Endodermal cell (in vitro differentiated cells): ENCODE data around the gene SLC31A1. TPM values are rescaled to one million over a fixed set of nuclear protein-coding genes. Genes with fewer than 3 reads are reported as not detected.

ENCODE experiments used
- DNase-seq: peaks from one replicate; pipeline ENCODE4 v3.0.0-alpha.2; 2017
- H3K27ac ChIP-seq: 2 replicates; pipeline ENCODE4 v1.5.1; 2013; ENCODE audit warnings: mild to moderate bottlenecking, low read depth, low read length, moderate library complexity
- H3K27me3 ChIP-seq: 2 replicates; pipeline ENCODE4 v1.6.1; 2013; ENCODE audit warnings: mild to moderate bottlenecking, low read length, moderate library complexity; ENCODE audit not compliant: insufficient read depth, control insufficient read depth, poor library complexity, severe bottlenecking
- H3K36me3 ChIP-seq: 2 replicates; pipeline ENCODE4 v1.7.0; 2013; ENCODE audit warnings: mild to moderate bottlenecking, low read length, moderate library complexity; ENCODE audit not compliant: control insufficient read depth, insufficient read depth
- H3K4me1 ChIP-seq: one replicate; pipeline ENCODE4 v1.7.0; 2013; ENCODE audit warnings: low read length; ENCODE audit not compliant: control insufficient read depth, insufficient read depth
- H3K4me3 ChIP-seq: 2 replicates; pipeline ENCODE4 v1.5.1; 2013; ENCODE audit warnings: mild to moderate bottlenecking, low read length, moderate library complexity
- H3K9ac ChIP-seq: 2 replicates; pipeline ENCODE4 v1.6.1; 2013; ENCODE audit warnings: mild to moderate bottlenecking, low read length, moderate library complexity; ENCODE audit not compliant: poor library complexity, severe bottlenecking; ENCODE audit errors: extremely low read depth
- H3K9me3 ChIP-seq: 2 replicates; pipeline ENCODE4 v1.6.1; 2013; ENCODE audit warnings: mild to moderate bottlenecking, low read length, moderate library complexity; ENCODE audit not compliant: control insufficient read depth
- H3K27ac Mint-ChIP-seq: 2 replicates; pipeline ENCODE4 v1.8.0; 2020; ENCODE audit warnings: mixed read lengths
- H3K27me3 Mint-ChIP-seq: 2 replicates; pipeline ENCODE4 v1.8.0; 2021; ENCODE audit warnings: mild to moderate bottlenecking, mixed read lengths; ENCODE audit not compliant: insufficient read depth
- H3K36me3 Mint-ChIP-seq: 2 replicates; pipeline ENCODE4 v1.8.0; 2020; ENCODE audit warnings: low read depth, mixed read lengths
- H3K4me1 Mint-ChIP-seq: 2 replicates; pipeline ENCODE4 v1.8.0; 2020; ENCODE audit warnings: mixed read lengths
- H3K4me3 Mint-ChIP-seq: 2 replicates; pipeline ENCODE4 v1.8.0; 2020; ENCODE audit warnings: mild to moderate bottlenecking, moderate library complexity, mixed read lengths
- H3K9me3 Mint-ChIP-seq: 2 replicates; pipeline ENCODE4 v1.8.0; 2020; ENCODE audit warnings: mild to moderate bottlenecking, mixed read lengths
- CTCF ChIP-seq: fragments of 200-600 bp; sonication (generic); conservative IDR thresholded peaks from 2 replicates; pipeline ENCODE4 v1.5.0; 2021; ENCODE audit warnings: antibody characterized with exemption, mild to moderate bottlenecking
- WGBS, 2 experiments: methylation state at CpG; one replicate each; pipeline versions ENCODE4 v1.1.5 to v1.1.7; 2013; ENCODE audit warnings: missing lambda C conversion rate in 2 of 2, mixed read lengths in 1 of 2; ENCODE audit not compliant: insufficient coverage in 1 of 2, insufficient read length in 1 of 2; 5-methylcytosine and 5-hydroxymethylcytosine counted together
- total RNA-seq, 2 donors: library from RNA; stranded (reverse); fragmentation: NEBNext Ultra II Directional in 1 of 2; extraction: Animal tissue kit (Norgen Biotek cat#: 25700) in 1 of 2; gene quantifications; 2 replicates in 1 of 2; 3 replicates in 1 of 2; pipeline ENCODE4 v1.2.1, GENCODE V29; 2021

SLC31A1 gene
- total RNA-seq, 2 donors from 2014 or later = 29.1 to 32.4 TPM

GRCh38 chr9:113223963-113224362, 2.6 kb downstream of the SLC31A1 start:
- Mint-ChIP-seq H3K4me1 (peaks cover 24% of the 10 kb centered on the region), H3K27ac (no peak overlapping the region), H3K36me3 (no peaks in the 10 kb centered on the region), H3K27me3 (no peaks in the 10 kb centered on the region), H3K9me3 (no peaks in the 10 kb centered on the region), H3K4me3 (no peak overlapping the region)
- no peak for DNase-seq
- H3K4me3 ChIP-seq = no peak overlapping the region
- no peaks in the 10 kb centered on the region for H3K27me3 ChIP-seq
- TF ChIP-seq CTCF = no peak
- H3K4me1 ChIP-seq = peaks cover 4% of the 10 kb centered on the region
- no peaks in the 10 kb centered on the region for H3K9me3 ChIP-seq
- 86 to 100% methylated on average over 1 to 2 of the region's 2 CpGs for WGBS, 2 experiments
- H3K36me3 ChIP-seq = peaks cover 9% of the 10 kb centered on the region
- no peak overlapping the region for H3K27ac ChIP-seq
- H3K9ac ChIP-seq = no peak overlapping the region

GRCh38 chr9:113227436-113227835, 6.1 kb downstream of the SLC31A1 start:
- no peak overlapping the region for H3K27ac ChIP-seq
- no peak for TF ChIP-seq CTCF
- WGBS, 2 experiments = 98 to 100% methylated on average over 1 of the region's 1 CpG
- H3K36me3 ChIP-seq = peaks cover 9% of the 10 kb centered on the region
- no peak overlapping the region for H3K4me3 ChIP-seq
- Mint-ChIP-seq H3K4me1 (peaks cover 6% of the 10 kb centered on the region), H3K9me3 (no peaks in the 10 kb centered on the region), H3K27me3 (no peaks in the 10 kb centered on the region), H3K4me3 (no peak overlapping the region), H3K36me3 (no peaks in the 10 kb centered on the region), H3K27ac (no peak overlapping the region)
- peaks cover 2% of the 10 kb centered on the region for H3K4me1 ChIP-seq
- DNase-seq = no peak
- H3K9ac ChIP-seq = no peak overlapping the region
- H3K27me3 ChIP-seq = no peaks in the 10 kb centered on the region
- H3K9me3 ChIP-seq = no peaks in the 10 kb centered on the region

GRCh38 chr9:113228130-113228665, 6.9 kb downstream of the SLC31A1 start:
- no peaks in the 10 kb centered on the region for H3K27me3 ChIP-seq
- H3K4me1 Mint-ChIP-seq = no peaks in the 10 kb centered on the region
- H3K4me1 ChIP-seq = no peaks in the 10 kb centered on the region
- TF ChIP-seq CTCF = no peak
- no peak overlapping the region for H3K9ac ChIP-seq
- H3K36me3 Mint-ChIP-seq = no peaks in the 10 kb centered on the region
- peaks cover 9% of the 10 kb centered on the region for H3K36me3 ChIP-seq
- no peaks in the 10 kb centered on the region for H3K9me3 Mint-ChIP-seq
- H3K9me3 ChIP-seq = no peaks in the 10 kb centered on the region
- H3K27me3 Mint-ChIP-seq = no peaks in the 10 kb centered on the region
- 98% methylated on average over 3 of the region's 3 CpGs; no CpG with 5 or more reads in 1 of the 2 experiments for WGBS, 2 experiments
- H3K27ac Mint-ChIP-seq = no peak overlapping the region
- no peak overlapping the region for H3K4me3 ChIP-seq
- H3K27ac ChIP-seq = no peak overlapping the region
- no peak for DNase-seq
- H3K4me3 Mint-ChIP-seq = no peak overlapping the region
